Kidney epithelial cell (primary cell): ENCODE measurements around the gene CLUH. TPM values are rescaled to one million over a fixed set of nuclear protein-coding genes. Genes with fewer than 3 reads are reported as not detected.

Source experiments
- DNase-seq: peaks from one replicate; pipeline ENCODE4 v3.0.0-alpha.2; 2010; ENCODE audit warnings: low read depth
- H3K27me3 ChIP-seq: 2 replicates; pipeline ENCODE4 v1.6.0; 2011; ENCODE audit warnings: low read length; ENCODE audit not compliant: control insufficient read depth, insufficient read depth
- H3K36me3 ChIP-seq: 2 replicates; pipeline ENCODE4 v1.5.1; 2011; ENCODE audit warnings: low read length; ENCODE audit not compliant: control insufficient read depth, insufficient read depth
- H3K4me3 ChIP-seq: 2 replicates; pipeline ENCODE4 v1.5.1; 2011; ENCODE audit warnings: low read depth, mild to moderate bottlenecking, control low read depth, low read length
- total RNA-seq: library from RNA; depleted of rRNA; stranded (reverse); fragments of >200 nt; gene quantifications from 2 replicates; pipeline ENCODE4 v1.2.3, GENCODE V29; 2015
- TF ChIP-seq, protein P1 (sequence below): IDR thresholded peaks from 2 replicates; pipeline ENCODE4 v1.5.1; 2011; ENCODE audit warnings: mild to moderate bottlenecking, moderate library complexity, low read length, control low read depth, inconsistent platforms; ENCODE audit not compliant: insufficient read depth, poor library complexity, severe bottlenecking

CLUH gene
- total RNA-seq, 1 donor from 2014 or later = 64.4 TPM

DNA sequence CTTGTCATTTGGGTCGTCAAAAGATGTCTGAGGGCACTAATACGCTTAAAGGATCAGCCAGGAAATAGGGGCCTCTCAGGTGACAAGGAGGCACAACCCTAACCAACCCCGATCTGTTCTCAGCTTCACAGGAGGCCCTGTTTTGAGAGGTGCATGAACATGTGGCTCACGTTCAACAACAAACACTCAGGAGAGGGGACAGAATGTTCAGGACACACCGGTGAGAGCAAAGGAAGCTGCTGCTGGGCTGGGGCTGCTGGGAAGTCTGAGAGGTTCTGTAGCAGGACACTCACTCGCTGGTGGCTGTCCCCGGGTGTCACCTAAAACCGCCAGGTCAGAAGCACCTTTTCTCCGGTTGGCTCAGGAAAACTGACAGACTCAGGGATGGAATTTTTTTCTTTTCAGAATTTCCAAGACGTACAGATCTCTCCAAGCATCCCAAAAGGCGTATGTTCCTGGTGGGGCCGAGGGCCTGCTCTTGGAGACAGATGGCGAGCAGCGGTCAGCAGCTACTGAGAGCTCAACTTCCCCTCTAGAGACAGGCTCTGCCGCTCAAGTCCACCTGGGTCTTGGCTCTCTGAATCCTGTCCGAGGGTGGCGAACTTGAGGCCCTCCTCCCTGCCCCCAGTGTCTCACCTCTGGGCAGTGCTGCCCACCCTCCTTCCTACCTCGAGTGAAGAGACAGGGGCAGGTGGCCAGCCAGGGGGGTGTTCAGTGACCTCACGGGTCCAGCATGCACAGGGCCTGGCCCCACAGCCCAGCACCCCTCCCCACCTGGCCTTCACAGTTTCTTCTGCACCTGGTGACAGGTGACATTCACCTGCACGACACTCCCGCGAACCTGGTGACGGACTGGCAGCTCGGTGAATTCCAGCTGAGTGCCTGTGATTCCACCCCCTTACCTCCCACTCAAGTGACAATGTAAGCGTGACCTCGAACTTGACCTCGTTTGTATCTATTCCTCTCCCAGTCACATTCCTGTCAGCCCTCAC lies 22.9 kb downstream of the CLUH start:
- DNase-seq = no peak
- H3K36me3 ChIP-seq = no peaks in the 10 kb centered on the region
- H3K27me3 ChIP-seq = no peaks in the 10 kb centered on the region
- TF ChIP-seq, protein P1, sequence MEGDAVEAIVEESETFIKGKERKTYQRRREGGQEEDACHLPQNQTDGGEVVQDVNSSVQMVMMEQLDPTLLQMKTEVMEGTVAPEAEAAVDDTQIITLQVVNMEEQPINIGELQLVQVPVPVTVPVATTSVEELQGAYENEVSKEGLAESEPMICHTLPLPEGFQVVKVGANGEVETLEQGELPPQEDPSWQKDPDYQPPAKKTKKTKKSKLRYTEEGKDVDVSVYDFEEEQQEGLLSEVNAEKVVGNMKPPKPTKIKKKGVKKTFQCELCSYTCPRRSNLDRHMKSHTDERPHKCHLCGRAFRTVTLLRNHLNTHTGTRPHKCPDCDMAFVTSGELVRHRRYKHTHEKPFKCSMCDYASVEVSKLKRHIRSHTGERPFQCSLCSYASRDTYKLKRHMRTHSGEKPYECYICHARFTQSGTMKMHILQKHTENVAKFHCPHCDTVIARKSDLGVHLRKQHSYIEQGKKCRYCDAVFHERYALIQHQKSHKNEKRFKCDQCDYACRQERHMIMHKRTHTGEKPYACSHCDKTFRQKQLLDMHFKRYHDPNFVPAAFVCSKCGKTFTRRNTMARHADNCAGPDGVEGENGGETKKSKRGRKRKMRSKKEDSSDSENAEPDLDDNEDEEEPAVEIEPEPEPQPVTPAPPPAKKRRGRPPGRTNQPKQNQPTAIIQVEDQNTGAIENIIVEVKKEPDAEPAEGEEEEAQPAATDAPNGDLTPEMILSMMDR = no peak
- no peak overlapping the region for H3K4me3 ChIP-seq

DNA sequence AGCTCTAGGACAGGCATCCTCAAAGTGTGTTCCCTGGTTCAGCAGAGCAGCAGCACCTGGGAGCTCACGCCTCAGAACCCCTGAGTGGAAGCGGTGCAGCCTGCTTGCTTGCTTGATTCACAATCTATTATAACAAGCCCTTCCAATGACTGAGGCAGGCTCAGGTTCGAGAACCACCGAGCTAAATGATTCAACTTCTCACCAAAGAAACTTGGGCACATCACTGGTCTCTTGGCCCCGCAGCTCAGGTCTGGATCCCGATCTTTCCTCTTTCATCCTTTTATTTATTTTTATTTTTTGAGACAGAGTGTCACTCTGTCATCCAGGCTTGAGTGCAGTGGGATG lies 24.5 kb downstream of the CLUH start:
- TF ChIP-seq, protein P1 = no peak
- Histone ChIP-seq H3K4me3 (no peak overlapping the region), H3K27me3 (no peaks in the 10 kb centered on the region), H3K36me3 (no peaks in the 10 kb centered on the region)
- DNase-seq = no peak

DNA sequence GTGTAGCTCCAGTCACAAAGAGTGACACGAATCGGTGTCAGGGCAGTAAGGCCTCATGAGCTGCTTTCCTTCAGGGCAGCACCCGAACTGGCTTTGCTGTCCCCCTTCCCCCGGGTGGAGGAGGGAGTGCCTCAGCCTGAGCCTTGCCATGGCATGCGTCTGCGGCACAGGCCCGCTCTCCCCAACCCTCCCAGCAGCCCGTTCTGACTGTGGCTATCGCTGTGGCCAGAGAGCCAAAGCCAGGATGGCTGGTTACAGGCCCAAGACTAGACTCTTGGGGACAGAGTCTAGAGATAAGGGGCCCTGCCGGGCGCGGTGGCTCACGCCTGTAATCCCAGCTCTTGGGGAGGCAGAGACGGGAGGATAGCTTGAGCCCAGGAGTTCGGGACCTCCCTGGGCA lies 25.9 kb downstream of the CLUH start:
- no peaks in the 10 kb centered on the region for H3K27me3 ChIP-seq
- TF ChIP-seq, protein P1 = no peak
- no peak for DNase-seq
- no peak overlapping the region for H3K4me3 ChIP-seq
- no peaks in the 10 kb centered on the region for H3K36me3 ChIP-seq

DNA sequence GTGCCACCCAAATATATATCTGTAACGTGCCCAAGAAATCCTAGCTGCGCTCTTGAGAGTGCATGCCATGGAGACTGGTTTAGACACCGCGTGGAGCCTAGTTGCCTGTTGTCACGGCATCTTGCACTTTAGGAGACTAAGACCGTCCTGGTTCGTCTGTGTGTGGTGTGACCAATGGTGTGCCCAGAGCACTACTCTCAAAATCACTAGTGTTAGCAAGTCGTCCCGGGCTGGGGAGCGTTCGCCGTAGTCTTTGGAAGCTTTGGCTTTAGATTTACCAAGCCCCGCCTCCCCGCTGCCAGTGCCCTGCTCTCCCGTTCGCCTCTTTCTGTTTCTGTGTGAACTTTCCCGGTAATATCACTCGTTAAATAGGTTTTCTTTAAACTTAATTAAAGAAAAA lies 27.0 kb downstream of the CLUH start:
- TF ChIP-seq, protein P1 = no peak
- H3K27me3 ChIP-seq = no peaks in the 10 kb centered on the region
- H3K36me3 ChIP-seq = no peaks in the 10 kb centered on the region
- no peak overlapping the region for H3K4me3 ChIP-seq
- no peak for DNase-seq

DNA sequence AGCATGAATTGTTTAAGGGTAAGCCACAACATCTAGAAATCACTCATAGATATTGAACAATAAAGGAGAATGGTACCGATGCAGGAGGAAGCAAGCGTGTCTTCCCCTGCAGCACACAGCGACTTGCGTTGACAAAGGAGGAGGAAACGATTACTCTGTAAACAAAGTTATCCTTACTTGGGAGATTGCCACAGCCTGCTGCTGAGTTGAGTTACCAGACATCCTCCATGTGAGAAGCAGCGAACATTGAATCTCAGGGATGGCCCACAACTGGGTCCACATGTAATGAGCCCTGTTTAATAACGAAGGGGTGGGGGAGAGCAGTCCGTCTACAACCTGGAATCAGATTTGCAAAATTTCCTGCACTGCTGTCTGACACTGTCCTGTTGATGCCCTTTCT lies 27.7 kb downstream of the CLUH start:
- Histone ChIP-seq H3K27me3 (no peaks in the 10 kb centered on the region), H3K36me3 (no peaks in the 10 kb centered on the region), H3K4me3 (no peak overlapping the region)
- DNase-seq = no peak
- TF ChIP-seq, protein P1 = no peak
